DMS114 treated with DMSO at 0.1 percent for 48 hours (cell line): ENCODE results near the gene LRRC57.
A peak's percentile ranks its signal among the peaks of the same experiment; 100 is the strongest.

Experiments
- DNase-seq: peaks from one replicate; lab custom pipeline; 2025; ENCODE audit not compliant: unreplicated experiment; lab: John Stamatoyannopoulos, UW

The LRRC57 gene

GRCh38 chr15:42553554-42553953 is 5.0 kb upstream of the LRRC57 start:
- no peak for DNase-seq

- no peak for DNase-seq
Measured at GRCh38 chr15:42549741-42550392, 1.3 kb upstream of the LRRC57 start.

GRCh38 chr15:42549032-42549491 is 469 bp upstream of the LRRC57 start:
- DNase-seq, result peak; percentile 36

- no peak for DNase-seq
Measured at GRCh38 chr15:42547918-42548248, 710 bp downstream of the LRRC57 start.

- DNase-seq, result no peak
Measured at GRCh38 chr15:42544853-42545629, 3.6 kb downstream of the LRRC57 start.

GRCh38 chr15:42533246-42533645 is 15.3 kb downstream of the LRRC57 start:
- no peak for DNase-seq

- DNase-seq, result no peak
Measured at GRCh38 chr15:42528970-42529369, 19.6 kb downstream of the LRRC57 start.

- DNase-seq, result no peak
Measured at GRCh38 chr15:42523331-42523730, 25.3 kb downstream of the LRRC57 start.

GRCh38 chr15:42511007-42511391 is 37.6 kb downstream of the LRRC57 start:
- DNase-seq, result no peak

- no peak for DNase-seq
Measured at GRCh38 chr15:42510258-42511006, 38.2 kb downstream of the LRRC57 start.

- no peak for DNase-seq
Measured at GRCh38 chr15:42508263-42508690, 40.3 kb downstream of the LRRC57 start.

GRCh38 chr15:42507514-42507913 is 41.1 kb downstream of the LRRC57 start:
- DNase-seq, result no peak

- no peak for DNase-seq
Measured at GRCh38 chr15:42504631-42505030, 44.0 kb downstream of the LRRC57 start.

- no peak for DNase-seq
Measured at GRCh38 chr15:42503825-42504224, 44.8 kb downstream of the LRRC57 start.

- no peak for DNase-seq
Measured at GRCh38 chr15:42502477-42502876, 46.1 kb downstream of the LRRC57 start.

- DNase-seq, result no peak
Measured at GRCh38 chr15:42499858-42500609, 48.6 kb downstream of the LRRC57 start.

GRCh38 chr15:42498212-42499068 is 50.2 kb downstream of the LRRC57 start:
- no peak for DNase-seq

GRCh38 chr15:42495361-42496212 is 53.0 kb downstream of the LRRC57 start, which contains the start of gene SNAP23:
Gene SNAP23 (plus strand): TSS chr15:42495634. CDS start chr15:42511847, 16,213 bp downstream.
- peak; percentile 82 for DNase-seq

GRCh38 chr15:42494998-42495360 is 53.6 kb downstream of the LRRC57 start:
- DNase-seq, result peak; percentile 14
